T-cell (primary cell): ENCODE data around the gene ADH4. TPM values are rescaled to one million over a fixed set of nuclear protein-coding genes. Genes with fewer than 3 reads are reported as not detected.
A peak's percentile ranks its signal among the peaks of the same experiment; 100 is the strongest.
"Not testable (repeated sequence)": the region's sequence is repeated elsewhere in the genome, so short reads cannot be mapped to it uniquely, and the experiment has no call there.

Experiments
- ATAC-seq, 4 experiments: fragments of 200-7000 bp in 3 of 4; fragments of 150-1000 bp in 1 of 4; cut with Tn5 transposase; replicated peaks in 1 of 4; 1 replicate in 3 of 4; 2 replicates in 1 of 4; pipeline ENCODE4 v1.10.0; 2021; ENCODE audit warnings: moderate library complexity in 3 of 4, mild to moderate bottlenecking in 2 of 4, moderate number of reproducible peaks in 1 of 4
- CTCF ChIA-PET, 2 donors: fragments of 300-600 bp; sonication (Branson Sonifier 250); formaldehyde crosslinking; loops; one replicate each; lab custom pipeline; 2022; ENCODE audit warnings: antibody characterized with exemption in 2 of 2; lab: Charles Lee
- POLR2A ChIA-PET, 2 donors: fragments of 300-600 bp; sonication (Branson Sonifier 250); formaldehyde crosslinking; loops; one replicate each; lab custom pipeline; 2022; ENCODE audit warnings: antibody characterized with exemption in 2 of 2; lab: Charles Lee
- DNase-seq, 35 experiments: peaks; one replicate each; pipeline versions ENCODE4 v3.0.0 to v3.0.0-alpha.2; 2013 to 2023
- H3K27ac ChIP-seq: one replicate; pipeline ENCODE4 v1.5.1; 2013; ENCODE audit warnings: low read length
- H3K27me3 ChIP-seq, 2 experiments: replicated peaks in 1 of 2; 1 replicate in 1 of 2; 2 replicates in 1 of 2; pipeline versions ENCODE4 v1.6.1 to v1.7.0; 2013; ENCODE audit warnings: low read length in 1 of 2, mixed read lengths in 1 of 2; ENCODE audit not compliant: control insufficient read depth in 2 of 2, insufficient read depth in 2 of 2; ENCODE audit errors: extremely low read depth in 1 of 2
- H3K36me3 ChIP-seq, 2 donors: 1 replicate in 1 of 2; 2 replicates in 1 of 2; pipeline versions ENCODE4 v1.6.1 to v1.7.0; 2013; ENCODE audit warnings: low read length in 1 of 2; ENCODE audit not compliant: control insufficient read depth in 2 of 2, insufficient read depth in 1 of 2; ENCODE audit errors: extremely low read depth in 1 of 2
- H3K4me1 ChIP-seq, 2 experiments: 1 replicate in 1 of 2; 2 replicates in 1 of 2; pipeline versions ENCODE4 v1.6.1 to v1.7.0; 2013; ENCODE audit warnings: low read length in 2 of 2, mixed read lengths in 1 of 2; ENCODE audit not compliant: insufficient read depth in 2 of 2, control insufficient read depth in 1 of 2; ENCODE audit errors: extremely low read depth in 1 of 2
- H3K4me3 ChIP-seq, 2 donors: 1 replicate in 1 of 2; 2 replicates in 1 of 2; pipeline versions ENCODE4 v1.5.1 to v1.7.0; 2013; ENCODE audit warnings: mild to moderate bottlenecking in 2 of 2, low read length in 1 of 2, moderate library complexity in 1 of 2; ENCODE audit not compliant: control insufficient read depth in 1 of 2; ENCODE audit errors: extremely low read depth in 1 of 2
- H3K9me3 ChIP-seq: 2 replicates; pipeline ENCODE4 v1.7.0; 2013
- H3K27ac Mint-ChIP-seq, 2 donors: one replicate each; pipeline ENCODE4 v1.8.0; 2020 to 2021; ENCODE audit warnings: mild to moderate bottlenecking in 2 of 2, mixed read lengths in 2 of 2
- H3K27me3 Mint-ChIP-seq, 2 donors: one replicate each; pipeline ENCODE4 v1.8.0; 2021 to 2022; ENCODE audit warnings: mixed read lengths in 2 of 2
- H3K36me3 Mint-ChIP-seq: one replicate; pipeline ENCODE4 v1.8.0; 2021; ENCODE audit warnings: mixed read lengths
- H3K4me1 Mint-ChIP-seq, 3 donors: one replicate each; pipeline ENCODE4 v1.8.0; 2020 to 2022; ENCODE audit warnings: mixed read lengths in 3 of 3, mild to moderate bottlenecking in 1 of 3
- H3K4me3 Mint-ChIP-seq, 3 donors: one replicate each; pipeline ENCODE4 v1.8.0; 2020 to 2022; ENCODE audit warnings: mild to moderate bottlenecking in 3 of 3, mixed read lengths in 3 of 3, moderate library complexity in 3 of 3
- H3K9me3 Mint-ChIP-seq, 3 donors: one replicate each; pipeline ENCODE4 v1.8.0; 2020 to 2022; ENCODE audit warnings: mixed read lengths in 3 of 3
- WGBS: methylation state at CpG from one replicate; pipeline ENCODE4 v1.1.5; 2013; ENCODE audit warnings: missing lambda C conversion rate; ENCODE audit not compliant: insufficient coverage; 5-methylcytosine and 5-hydroxymethylcytosine counted together
- total RNA-seq, 35 experiments: library from RNA in 6 of 35; stranded (reverse) in 6 of 35; fragments of 120-200 nt in 1 of 35; gene quantifications; one replicate each; pipeline versions ENCODE4 v1.2.1 to v1.2.4 and lab custom pipeline; 2013 to 2026

Gene ADH4
- total RNA-seq, 5 donors from 2014 or later (not counting 1 experiment from before 2014, with no cell fraction given): 0.33 to 0.64 TPM; not detected in 3

GRCh38 chr4:99084595-99084994, 59.5 kb downstream of the ADH4 start:
- H3K4me1 ChIP-seq: peaks cover 9 to 24% of the 10 kb centered on the region in 2 experiments
- no peaks in the 10 kb centered on the region for H3K9me3 Mint-ChIP-seq
- ChIA-PET CTCF (no interaction called here), POLR2A (no interaction called here)
- no peak overlapping the region for H3K4me3 Mint-ChIP-seq
- peaks cover 46 to 54% (median 47%) of the 10 kb centered on the region in 3 donors for H3K4me1 Mint-ChIP-seq
- H3K36me3 Mint-ChIP-seq: peaks cover 36% of the 10 kb centered on the region
- no peaks in the 10 kb centered on the region for H3K9me3 ChIP-seq
- no peak overlapping the region for H3K27ac ChIP-seq
- H3K4me3 ChIP-seq: no peak overlapping the region
- H3K27ac Mint-ChIP-seq: no peak overlapping the region
- WGBS: no CpG with 5 or more reads among the region's 2 CpGs
- H3K27me3 Mint-ChIP-seq: no peaks in the 10 kb centered on the region
- ATAC-seq: no peak
- no peak for DNase-seq
- no peaks in the 10 kb centered on the region for H3K27me3 ChIP-seq
- H3K36me3 ChIP-seq: peaks cover 5 to 56% of the 10 kb centered on the region in 2 donors

GRCh38 chr4:99082192-99082591, 61.9 kb downstream of the ADH4 start:
- WGBS: 100% methylated on average over 3 of the region's 5 CpGs
- Mint-ChIP-seq H3K27me3 (no peaks in the 10 kb centered on the region), H3K36me3 (peaks cover 44% of the 10 kb centered on the region), H3K27ac (no peak overlapping the region), H3K4me1 (peaks cover 27 to 37% (median 28%) of the 10 kb centered on the region in 3 donors), H3K4me3 (no peak overlapping the region), H3K9me3 (no peaks in the 10 kb centered on the region)
- Histone ChIP-seq H3K9me3 (no peaks in the 10 kb centered on the region), H3K4me1 (peaks cover 0 to 14% of the 10 kb centered on the region in 2 experiments), H3K27ac (no peak overlapping the region), H3K36me3 (peaks cover 5 to 80% of the 10 kb centered on the region in 2 donors), H3K27me3 (no peaks in the 10 kb centered on the region), H3K4me3 (no peak overlapping the region)
- DNase-seq (no peak), ATAC-seq (no peak)
- ChIA-PET CTCF (no interaction called here), POLR2A (no interaction called here)

DNA sequence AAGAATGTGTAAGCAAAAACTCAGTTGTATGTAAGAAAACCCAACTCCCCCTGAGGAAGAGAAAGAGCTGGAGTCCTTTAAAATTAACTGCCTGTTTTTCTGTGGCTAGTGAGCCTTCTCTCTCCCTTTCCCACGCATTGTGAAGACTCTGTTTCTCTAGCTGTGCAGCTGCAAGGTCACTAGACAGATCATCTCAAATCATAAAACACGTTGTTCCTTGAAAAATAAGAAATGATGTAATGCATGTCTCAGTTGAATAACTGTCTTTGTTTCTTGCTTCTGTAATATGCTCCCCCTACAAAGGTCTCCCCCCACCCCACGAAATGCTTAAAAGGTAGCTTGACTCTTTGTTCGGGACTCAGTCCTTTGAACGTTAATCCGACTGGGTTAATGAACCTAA, 63.2 kb downstream of the ADH4 start:
- H3K27ac Mint-ChIP-seq, H3K27ac ChIP-seq, DNase-seq, H3K9me3 Mint-ChIP-seq, POLR2A ChIA-PET, H3K9me3 ChIP-seq, H3K4me1 ChIP-seq, H3K27me3 ChIP-seq, H3K27me3 Mint-ChIP-seq, H3K4me3 ChIP-seq, ATAC-seq, H3K4me3 Mint-ChIP-seq: not testable (repeated sequence)
- peaks cover 13 to 93% of the 10 kb centered on the region in 2 donors for H3K36me3 ChIP-seq
- H3K4me1 Mint-ChIP-seq: peaks cover 18 to 26% (median 19%) of the 10 kb centered on the region in 3 donors
- 60% methylated on average over 1 of the region's 6 CpGs for WGBS
- CTCF ChIA-PET: interaction anchor here in 1 of 2 donors (0.6 kb wide), 1 partner anchor 937 kb away, joined by 3 read pairs; no protein-coding TSS in a partner anchor
- peaks cover 45% of the 10 kb centered on the region for H3K36me3 Mint-ChIP-seq

DNA sequence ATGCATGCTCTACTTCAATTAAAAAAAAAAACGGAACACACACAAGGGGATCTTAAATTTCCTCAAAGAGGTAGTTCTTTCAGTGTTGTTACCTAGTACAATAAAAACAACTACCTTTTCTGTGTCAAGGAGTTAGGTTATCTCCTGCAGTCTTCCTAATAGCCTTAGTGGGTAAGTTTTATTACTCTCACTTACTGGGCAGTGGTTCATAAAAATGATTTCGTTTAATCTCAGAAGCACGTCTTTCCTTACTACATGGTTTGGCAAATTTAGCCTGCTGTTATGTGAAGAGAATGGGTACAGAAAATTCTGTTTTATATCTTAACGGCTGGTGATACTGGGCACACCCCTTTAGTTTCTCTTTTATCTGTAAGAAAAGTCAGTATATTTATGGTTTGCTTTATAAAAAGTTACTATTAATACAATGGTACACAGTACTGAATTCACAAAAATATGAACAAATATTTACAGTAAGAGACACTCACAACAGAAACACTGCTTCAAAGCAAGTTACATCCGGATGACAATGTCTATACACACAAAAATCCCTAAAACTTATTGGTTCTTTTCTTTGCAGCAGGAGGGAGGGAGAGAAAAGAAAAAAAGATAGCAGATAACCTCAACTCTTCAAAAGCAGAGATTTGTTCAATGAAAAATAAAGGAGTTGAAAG, 64.3 kb downstream of the ADH4 start:
- peaks cover 13 to 95% of the 10 kb centered on the region in 2 donors for H3K36me3 ChIP-seq
- POLR2A ChIA-PET: interaction anchor here in 1 of 2 donors (0.5 kb wide), 1 partner anchor 232 kb away, joined by 4 read pairs; no protein-coding TSS in a partner anchor
- H3K9me3 Mint-ChIP-seq: no peaks in the 10 kb centered on the region
- WGBS: no CpG with 5 or more reads among the region's 5 CpGs
- no peak overlapping the region for H3K4me3 ChIP-seq
- H3K27me3 Mint-ChIP-seq: no peaks in the 10 kb centered on the region
- DNase-seq (no peak), ATAC-seq (no peak)
- H3K36me3 Mint-ChIP-seq: peaks cover 41% of the 10 kb centered on the region
- H3K27ac Mint-ChIP-seq: no peak overlapping the region
- no peaks in the 10 kb centered on the region for H3K27me3 ChIP-seq
- CTCF ChIA-PET: no interaction called here
- H3K4me1 Mint-ChIP-seq: peaks cover 8 to 16% (median 10%) of the 10 kb centered on the region in 3 donors
- H3K9me3 ChIP-seq: no peaks in the 10 kb centered on the region
- H3K4me1 ChIP-seq: no peaks in the 10 kb centered on the region
- H3K4me3 Mint-ChIP-seq: no peak overlapping the region
- no peak overlapping the region for H3K27ac ChIP-seq

- Mint-ChIP-seq H3K27ac (peak overlapping the region in 1 of 2 donors; percentile 47), H3K4me1 (peaks cover 5 to 13% (median 7%) of the 10 kb centered on the region in 3 donors), H3K9me3 (no peaks in the 10 kb centered on the region), H3K27me3 (no peaks in the 10 kb centered on the region), H3K36me3 (peaks cover 44% of the 10 kb centered on the region), H3K4me3 (no peak overlapping the region)
- Histone ChIP-seq H3K36me3 (peaks cover 13 to 95% of the 10 kb centered on the region in 2 donors), H3K27ac (no peak overlapping the region), H3K27me3 (no peaks in the 10 kb centered on the region), H3K4me1 (no peaks in the 10 kb centered on the region), H3K9me3 (no peaks in the 10 kb centered on the region), H3K4me3 (no peak overlapping the region)
- ChIA-PET CTCF (no interaction called here), POLR2A (interaction anchor here in 1 of 2 donors (0.5 kb wide), 1 partner anchor 231 kb away, joined by 4 read pairs; no protein-coding TSS in a partner anchor)
- DNase-seq (no peak), ATAC-seq (no peak)
- no CpG with 5 or more reads among the region's 5 CpGs for WGBS
Observed at GRCh38 chr4:99078931-99079624, 65.0 kb downstream of the ADH4 start.

- no peaks in the 10 kb centered on the region for H3K27me3 ChIP-seq
- H3K4me1 ChIP-seq: no peaks in the 10 kb centered on the region
- Mint-ChIP-seq H3K4me3 (no peak overlapping the region), H3K36me3 (peaks cover 47% of the 10 kb centered on the region), H3K4me1 (peaks cover 5 to 13% (median 6%) of the 10 kb centered on the region in 3 donors), H3K27me3 (no peaks in the 10 kb centered on the region), H3K27ac (no peak overlapping the region), H3K9me3 (no peaks in the 10 kb centered on the region)
- H3K4me3 ChIP-seq: no peak overlapping the region
- CTCF ChIA-PET: interaction anchor here in 1 of 2 donors (0.8 kb wide), 1 partner anchor 22 kb away, joined by 4 read pairs; no protein-coding TSS in a partner anchor
- WGBS: 100% methylated on average over 2 of the region's 5 CpGs
- ATAC-seq (no peak), DNase-seq (no peak)
- no peak overlapping the region for H3K27ac ChIP-seq
- peaks cover 13 to 96% of the 10 kb centered on the region in 2 donors for H3K36me3 ChIP-seq
- POLR2A ChIA-PET: interaction anchor here in 1 of 2 donors (0.8 kb wide), 1 partner anchor 1913 kb away, joined by 4 read pairs; no protein-coding TSS in a partner anchor
- no peaks in the 10 kb centered on the region for H3K9me3 ChIP-seq
Observed at GRCh38 chr4:99078336-99078735, 65.8 kb downstream of the ADH4 start.
